ENCODE results near the gene RAMACL.

Gene RAMACL

GRCh38 chr6:166578536-166579236, 7.8 kb downstream of the RAMACL start:
- no peak for DNase-seq (ENCODE audit: low read depth in 2 of 2)

GRCh38 chr6:166575205-166575604, 11.3 kb downstream of the RAMACL start:
- no peak for DNase-seq (ENCODE audit: low read depth in 2 of 2)

GRCh38 chr6:166573511-166574216, 12.8 kb downstream of the RAMACL start:
- DNase-seq (ENCODE audit: low read depth in 2 of 2): no peak

GRCh38 chr6:166572370-166573261, 13.9 kb downstream of the RAMACL start:
- no peak for DNase-seq (ENCODE audit: low read depth in 2 of 2)

- no peak for DNase-seq (ENCODE audit: low read depth in 2 of 2)
These were observed 15.4 kb downstream of the RAMACL start for GRCh38 chr6:166570929-166571713.

GRCh38 chr6:166569206-166569605, 17.3 kb downstream of the RAMACL start:
- DNase-seq (ENCODE audit: low read depth in 2 of 2): no peak

- DNase-seq (ENCODE audit: low read depth in 2 of 2): no peak
These were observed 18.7 kb downstream of the RAMACL start for GRCh38 chr6:166567813-166568212.

GRCh38 chr6:166567107-166567506, 19.4 kb downstream of the RAMACL start:
- DNase-seq (ENCODE audit: low read depth in 2 of 2): no peak

- DNase-seq (ENCODE audit: low read depth in 2 of 2): no peak
These were observed 20.2 kb downstream of the RAMACL start for GRCh38 chr6:166566026-166567011.

GRCh38 chr6:166565084-166565967, 21.2 kb downstream of the RAMACL start:
- DNase-seq (ENCODE audit: low read depth in 2 of 2): no peak

GRCh38 chr6:166563805-166564204, 22.7 kb downstream of the RAMACL start:
- no peak for DNase-seq (ENCODE audit: low read depth in 2 of 2)

GRCh38 chr6:166563200-166563599, 23.3 kb downstream of the RAMACL start:
- no peak for DNase-seq (ENCODE audit: low read depth in 2 of 2)

GRCh38 chr6:166562726-166563125, 23.8 kb downstream of the RAMACL start:
- no peak for DNase-seq (ENCODE audit: low read depth in 2 of 2)

GRCh38 chr6:166561771-166562359, 24.6 kb downstream of the RAMACL start:
- no peak for DNase-seq (ENCODE audit: low read depth in 2 of 2)

- DNase-seq (ENCODE audit: low read depth in 2 of 2): no peak
These were observed 26.3 kb downstream of the RAMACL start for GRCh38 chr6:166560222-166560621.

- no peak for DNase-seq (ENCODE audit: low read depth in 2 of 2)
These were observed 26.8 kb downstream of the RAMACL start for GRCh38 chr6:166559662-166560061.

GRCh38 chr6:166559211-166559610, 27.3 kb downstream of the RAMACL start:
- DNase-seq (ENCODE audit: low read depth in 2 of 2): no peak

GRCh38 chr6:166558156-166559005, 28.1 kb downstream of the RAMACL start:
- no peak for DNase-seq (ENCODE audit: low read depth in 2 of 2)

All from stimulated activated CD8-positive, alpha-beta memory T cell treated with anti-CD3 and anti-CD28 coated beads, Interleukin-7, amount 100 ng/mL, for 1 hour (primary cell).